ENCODE results near the gene PTRH1.

- TF ChIP-seq, protein P1, sequence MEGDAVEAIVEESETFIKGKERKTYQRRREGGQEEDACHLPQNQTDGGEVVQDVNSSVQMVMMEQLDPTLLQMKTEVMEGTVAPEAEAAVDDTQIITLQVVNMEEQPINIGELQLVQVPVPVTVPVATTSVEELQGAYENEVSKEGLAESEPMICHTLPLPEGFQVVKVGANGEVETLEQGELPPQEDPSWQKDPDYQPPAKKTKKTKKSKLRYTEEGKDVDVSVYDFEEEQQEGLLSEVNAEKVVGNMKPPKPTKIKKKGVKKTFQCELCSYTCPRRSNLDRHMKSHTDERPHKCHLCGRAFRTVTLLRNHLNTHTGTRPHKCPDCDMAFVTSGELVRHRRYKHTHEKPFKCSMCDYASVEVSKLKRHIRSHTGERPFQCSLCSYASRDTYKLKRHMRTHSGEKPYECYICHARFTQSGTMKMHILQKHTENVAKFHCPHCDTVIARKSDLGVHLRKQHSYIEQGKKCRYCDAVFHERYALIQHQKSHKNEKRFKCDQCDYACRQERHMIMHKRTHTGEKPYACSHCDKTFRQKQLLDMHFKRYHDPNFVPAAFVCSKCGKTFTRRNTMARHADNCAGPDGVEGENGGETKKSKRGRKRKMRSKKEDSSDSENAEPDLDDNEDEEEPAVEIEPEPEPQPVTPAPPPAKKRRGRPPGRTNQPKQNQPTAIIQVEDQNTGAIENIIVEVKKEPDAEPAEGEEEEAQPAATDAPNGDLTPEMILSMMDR (IDR thresholded peaks at IDR 0.05) = no peak
- TF ChIP-seq POLR2A (IDR thresholded peaks at IDR 0.05) = no peak
Observed at GRCh38 chr9:127679506-127679905, 36.0 kb downstream of the PTRH1 start.

Data from stomach (tissue), 4 donors.